Esophagus squamous epithelium (tissue), 4 donors: ENCODE data around the gene RNASE1.

ENCODE experiments used
- CTCF ChIP-seq, 6 experiments: fragments of 450-650 bp in 4 of 6; fragments of 200-600 bp in 2 of 6; sonication (generic) in 2 of 6; IDR thresholded peaks; one replicate each; pipeline ENCODE4 v1.5.1; 2016 to 2019; ENCODE audit warnings: antibody characterized with exemption in 6 of 6, mild to moderate bottlenecking in 4 of 6, moderate library complexity in 4 of 6
- POLR2A ChIP-seq, 4 donors: fragments of 450-650 bp; IDR thresholded peaks; one replicate each; pipeline ENCODE4 v1.6.1; 2017; ENCODE audit warnings: antibody characterized with exemption in 4 of 4, mild to moderate bottlenecking in 4 of 4, moderate library complexity in 3 of 4

- TF ChIP-seq POLR2A (IDR thresholded peaks at IDR 0.05): no peak
- no peak for TF ChIP-seq CTCF (IDR thresholded peaks at IDR 0.05)
Measured at GRCh38 chr14:20827326-20827725, 24.7 kb upstream of the RNASE1 start.
